Endothelial cell (in vitro differentiated cells): ENCODE data around the gene RASA3. TPM values are rescaled to one million over a fixed set of nuclear protein-coding genes. Genes with fewer than 3 reads are reported as not detected.

Experiments
- DNase-seq: peaks from one replicate; pipeline ENCODE4 v3.0.0; 2021; ENCODE audit warnings: low spot score
- H3K27ac Mint-ChIP-seq: one replicate; pipeline ENCODE4 v1.8.0; 2021; ENCODE audit warnings: mixed read lengths, inconsistent platforms; ENCODE audit not compliant: unreplicated experiment
- H3K27me3 Mint-ChIP-seq: one replicate; pipeline ENCODE4 v1.8.0; 2021; ENCODE audit warnings: mild to moderate bottlenecking, moderate library complexity, mixed read lengths, inconsistent platforms; ENCODE audit not compliant: unreplicated experiment
- H3K36me3 Mint-ChIP-seq: one replicate; pipeline ENCODE4 v1.8.0; 2021; ENCODE audit warnings: mild to moderate bottlenecking, low read depth, mixed read lengths, inconsistent platforms; ENCODE audit not compliant: unreplicated experiment
- H3K4me1 Mint-ChIP-seq: one replicate; pipeline ENCODE4 v1.8.0; 2021; ENCODE audit warnings: mild to moderate bottlenecking, mixed read lengths, inconsistent platforms; ENCODE audit not compliant: unreplicated experiment
- H3K4me3 Mint-ChIP-seq: one replicate; pipeline ENCODE4 v1.8.0; 2021; ENCODE audit warnings: mild to moderate bottlenecking, mixed read lengths, inconsistent platforms; ENCODE audit not compliant: unreplicated experiment
- H3K9me3 Mint-ChIP-seq: one replicate; pipeline ENCODE4 v1.8.0; 2021; ENCODE audit warnings: mixed read lengths, inconsistent platforms; ENCODE audit not compliant: unreplicated experiment
- total RNA-seq: library from RNA; stranded (reverse); fragmentation: NEBNext Ultra II Directional; extraction: Animal tissue kit (Norgen Biotek cat#: 25700); gene quantifications from one replicate; pipeline ENCODE4 v1.2.1, GENCODE V29; 2021; ENCODE audit not compliant: unreplicated experiment
- TF ChIP-seq, protein P1 (sequence below): fragments of 200-600 bp; sonication (generic); IDR thresholded peaks from one replicate; pipeline ENCODE4 v1.5.0; 2021; ENCODE audit warnings: antibody characterized with exemption; ENCODE audit not compliant: unreplicated experiment

RASA3 gene
- total RNA-seq, 1 donor from 2014 or later: 34.0 TPM

GRCh38 chr13:114049626-114050101 lies 82.8 kb downstream of the RASA3 start:
- TF ChIP-seq, protein P1, sequence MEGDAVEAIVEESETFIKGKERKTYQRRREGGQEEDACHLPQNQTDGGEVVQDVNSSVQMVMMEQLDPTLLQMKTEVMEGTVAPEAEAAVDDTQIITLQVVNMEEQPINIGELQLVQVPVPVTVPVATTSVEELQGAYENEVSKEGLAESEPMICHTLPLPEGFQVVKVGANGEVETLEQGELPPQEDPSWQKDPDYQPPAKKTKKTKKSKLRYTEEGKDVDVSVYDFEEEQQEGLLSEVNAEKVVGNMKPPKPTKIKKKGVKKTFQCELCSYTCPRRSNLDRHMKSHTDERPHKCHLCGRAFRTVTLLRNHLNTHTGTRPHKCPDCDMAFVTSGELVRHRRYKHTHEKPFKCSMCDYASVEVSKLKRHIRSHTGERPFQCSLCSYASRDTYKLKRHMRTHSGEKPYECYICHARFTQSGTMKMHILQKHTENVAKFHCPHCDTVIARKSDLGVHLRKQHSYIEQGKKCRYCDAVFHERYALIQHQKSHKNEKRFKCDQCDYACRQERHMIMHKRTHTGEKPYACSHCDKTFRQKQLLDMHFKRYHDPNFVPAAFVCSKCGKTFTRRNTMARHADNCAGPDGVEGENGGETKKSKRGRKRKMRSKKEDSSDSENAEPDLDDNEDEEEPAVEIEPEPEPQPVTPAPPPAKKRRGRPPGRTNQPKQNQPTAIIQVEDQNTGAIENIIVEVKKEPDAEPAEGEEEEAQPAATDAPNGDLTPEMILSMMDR: no peak
- H3K9me3 Mint-ChIP-seq: no peaks in the 10 kb centered on the region
- peaks cover 8% of the 10 kb centered on the region for H3K4me1 Mint-ChIP-seq
- H3K36me3 Mint-ChIP-seq: peaks cover 11% of the 10 kb centered on the region
- H3K27me3 Mint-ChIP-seq: peaks cover 7% of the 10 kb centered on the region
- DNase-seq: no peak
- H3K4me3 Mint-ChIP-seq: no peak overlapping the region
- no peak overlapping the region for H3K27ac Mint-ChIP-seq

DNA sequence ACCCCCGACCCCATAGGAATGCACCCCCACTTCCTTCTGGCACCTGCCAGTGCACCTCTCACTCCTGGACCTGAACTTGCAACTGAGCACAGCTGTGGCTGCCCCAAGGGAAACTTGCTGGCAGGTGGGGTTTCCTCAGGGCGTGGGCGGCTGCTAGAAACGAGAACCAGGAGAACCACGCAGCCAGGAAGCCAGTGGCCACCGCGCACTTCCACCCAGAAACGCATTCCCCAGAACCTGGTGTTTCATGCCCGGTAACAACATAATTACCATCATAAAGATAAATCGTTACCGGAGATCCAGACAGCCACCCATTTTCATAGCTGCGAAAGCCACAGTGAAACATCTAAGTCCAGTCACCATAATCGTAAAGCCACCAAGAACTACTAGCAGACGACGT lies 83.4 kb downstream of the RASA3 start:
- no peak for DNase-seq
- Mint-ChIP-seq H3K4me1 (peaks cover 11% of the 10 kb centered on the region), H3K27me3 (peaks cover 8% of the 10 kb centered on the region), H3K36me3 (peaks cover 5% of the 10 kb centered on the region), H3K27ac (no peak overlapping the region), H3K4me3 (no peak overlapping the region), H3K9me3 (no peaks in the 10 kb centered on the region)
- TF ChIP-seq, protein P1: no peak

DNA sequence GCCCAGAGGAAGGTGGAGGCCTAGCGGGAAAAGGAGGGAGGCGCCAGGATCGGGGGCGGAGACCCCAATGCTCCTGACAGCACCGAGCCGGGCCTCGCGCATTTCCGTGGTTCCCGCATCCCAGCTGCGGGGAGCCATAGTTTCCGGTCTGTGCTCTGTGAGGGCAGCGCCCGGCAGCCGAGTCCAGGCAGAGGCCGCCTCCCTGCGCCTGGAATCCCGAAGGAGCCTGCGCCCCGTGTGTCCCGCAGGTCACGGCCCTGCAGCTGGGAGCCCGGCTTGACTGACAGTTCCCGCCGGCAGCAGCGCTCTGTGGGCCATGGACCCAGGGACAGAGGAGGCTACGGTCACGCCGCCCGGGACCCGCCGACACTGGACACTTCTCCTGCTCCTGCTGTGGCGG lies 84.0 kb downstream of the RASA3 start:
- TF ChIP-seq, protein P1: no peak
- H3K27ac Mint-ChIP-seq: no peak overlapping the region
- DNase-seq: no peak
- H3K36me3 Mint-ChIP-seq: peaks cover 5% of the 10 kb centered on the region
- no peak overlapping the region for H3K4me3 Mint-ChIP-seq
- peaks cover 8% of the 10 kb centered on the region for H3K27me3 Mint-ChIP-seq
- no peaks in the 10 kb centered on the region for H3K9me3 Mint-ChIP-seq
- H3K4me1 Mint-ChIP-seq: peaks cover 11% of the 10 kb centered on the region

GRCh38 chr13:114047358-114047881 lies 85.0 kb downstream of the RASA3 start:
- H3K36me3 Mint-ChIP-seq: peaks cover 13% of the 10 kb centered on the region
- no peak overlapping the region for H3K4me3 Mint-ChIP-seq
- peaks cover 17% of the 10 kb centered on the region for H3K4me1 Mint-ChIP-seq
- H3K27me3 Mint-ChIP-seq: peaks cover 8% of the 10 kb centered on the region
- no peak for DNase-seq
- H3K27ac Mint-ChIP-seq: peak overlapping the region; percentile 25
- TF ChIP-seq, protein P1: no peak
- no peaks in the 10 kb centered on the region for H3K9me3 Mint-ChIP-seq

- Mint-ChIP-seq H3K4me3 (no peak overlapping the region), H3K36me3 (peaks cover 9% of the 10 kb centered on the region), H3K4me1 (peaks cover 17% of the 10 kb centered on the region), H3K27ac (no peak overlapping the region), H3K27me3 (peaks cover 11% of the 10 kb centered on the region), H3K9me3 (no peaks in the 10 kb centered on the region)
- TF ChIP-seq, protein P1: no peak
- no peak for DNase-seq
Measured at GRCh38 chr13:114046431-114046975, 85.9 kb downstream of the RASA3 start.
